WI38 (cell line): ENCODE results near the gene SOHLH2.

Experiments used
- H3K4me3 ChIP-seq: 2 replicates; pipeline ENCODE4 v1.5.1; 2011; ENCODE audit warnings: low read depth, mild to moderate bottlenecking, control low read depth, low read length
- TF ChIP-seq, protein P1 (sequence below): IDR thresholded peaks from 2 replicates; pipeline ENCODE4 v1.5.1; 2012; ENCODE audit warnings: low read depth, mild to moderate bottlenecking, control low read depth, low read length

The SOHLH2 gene

DNA sequence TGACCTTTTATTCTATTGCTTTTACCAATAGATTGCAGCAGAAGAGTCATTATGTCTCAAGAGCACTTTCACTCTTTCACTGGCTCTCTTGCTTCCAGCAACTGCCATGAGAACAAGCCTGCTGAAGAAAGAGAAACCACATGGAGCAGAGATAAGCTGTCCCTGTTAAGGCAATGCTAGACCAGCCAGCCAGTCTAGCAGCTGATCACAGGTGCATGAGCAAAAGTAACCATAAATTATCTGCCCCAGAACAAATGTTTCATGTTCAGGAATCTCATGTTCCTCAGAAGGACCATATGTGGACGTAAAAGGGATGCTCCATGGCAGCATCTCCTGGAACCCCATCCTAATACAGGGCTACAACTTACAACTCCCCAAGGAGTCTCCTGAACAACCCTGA is 62.8 kb downstream of the SOHLH2 start:
- TF ChIP-seq, protein P1, sequence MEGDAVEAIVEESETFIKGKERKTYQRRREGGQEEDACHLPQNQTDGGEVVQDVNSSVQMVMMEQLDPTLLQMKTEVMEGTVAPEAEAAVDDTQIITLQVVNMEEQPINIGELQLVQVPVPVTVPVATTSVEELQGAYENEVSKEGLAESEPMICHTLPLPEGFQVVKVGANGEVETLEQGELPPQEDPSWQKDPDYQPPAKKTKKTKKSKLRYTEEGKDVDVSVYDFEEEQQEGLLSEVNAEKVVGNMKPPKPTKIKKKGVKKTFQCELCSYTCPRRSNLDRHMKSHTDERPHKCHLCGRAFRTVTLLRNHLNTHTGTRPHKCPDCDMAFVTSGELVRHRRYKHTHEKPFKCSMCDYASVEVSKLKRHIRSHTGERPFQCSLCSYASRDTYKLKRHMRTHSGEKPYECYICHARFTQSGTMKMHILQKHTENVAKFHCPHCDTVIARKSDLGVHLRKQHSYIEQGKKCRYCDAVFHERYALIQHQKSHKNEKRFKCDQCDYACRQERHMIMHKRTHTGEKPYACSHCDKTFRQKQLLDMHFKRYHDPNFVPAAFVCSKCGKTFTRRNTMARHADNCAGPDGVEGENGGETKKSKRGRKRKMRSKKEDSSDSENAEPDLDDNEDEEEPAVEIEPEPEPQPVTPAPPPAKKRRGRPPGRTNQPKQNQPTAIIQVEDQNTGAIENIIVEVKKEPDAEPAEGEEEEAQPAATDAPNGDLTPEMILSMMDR = no peak
- no peak overlapping the region for H3K4me3 ChIP-seq

DNA sequence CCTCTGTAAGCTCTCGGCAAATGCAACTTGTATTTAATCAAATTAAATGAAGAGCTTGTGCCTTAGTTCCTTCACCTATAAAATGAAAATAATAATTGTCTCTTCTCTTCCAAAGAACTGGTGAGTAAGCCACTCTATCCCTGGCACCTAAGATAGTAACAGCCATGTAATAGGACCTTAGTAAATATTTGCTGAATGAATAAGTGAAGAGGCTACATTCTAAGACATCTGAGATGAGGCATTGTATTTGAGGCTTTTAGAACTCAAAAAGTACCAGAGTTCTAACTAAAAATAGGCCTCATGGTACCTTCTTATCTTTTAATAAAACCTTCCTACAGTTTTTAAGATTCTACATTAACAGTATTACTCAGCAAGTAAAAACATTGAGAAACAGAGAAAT is 65.9 kb downstream of the SOHLH2 start:
- no peak overlapping the region for H3K4me3 ChIP-seq
- TF ChIP-seq, protein P1 = no peak

DNA sequence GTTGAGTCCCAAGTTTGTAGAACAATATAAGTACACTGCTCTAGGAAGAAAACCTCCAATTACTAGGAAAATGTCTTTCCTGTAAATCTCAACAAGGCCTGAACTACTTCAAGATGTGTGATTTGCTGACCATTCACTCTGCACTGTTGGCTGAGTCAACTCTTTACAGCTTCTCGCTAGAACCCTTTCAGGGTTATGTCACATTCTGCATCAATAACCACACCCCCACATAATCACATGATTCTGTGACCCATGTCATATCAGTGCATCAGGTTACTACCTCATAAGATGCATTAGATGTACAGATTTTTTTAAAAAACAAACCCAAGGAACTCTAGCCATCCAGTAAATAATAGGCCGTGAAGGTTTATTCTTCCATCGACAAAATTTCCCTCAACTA is 67.0 kb downstream of the SOHLH2 start:
- no peak overlapping the region for H3K4me3 ChIP-seq
- TF ChIP-seq, protein P1 = no peak

DNA sequence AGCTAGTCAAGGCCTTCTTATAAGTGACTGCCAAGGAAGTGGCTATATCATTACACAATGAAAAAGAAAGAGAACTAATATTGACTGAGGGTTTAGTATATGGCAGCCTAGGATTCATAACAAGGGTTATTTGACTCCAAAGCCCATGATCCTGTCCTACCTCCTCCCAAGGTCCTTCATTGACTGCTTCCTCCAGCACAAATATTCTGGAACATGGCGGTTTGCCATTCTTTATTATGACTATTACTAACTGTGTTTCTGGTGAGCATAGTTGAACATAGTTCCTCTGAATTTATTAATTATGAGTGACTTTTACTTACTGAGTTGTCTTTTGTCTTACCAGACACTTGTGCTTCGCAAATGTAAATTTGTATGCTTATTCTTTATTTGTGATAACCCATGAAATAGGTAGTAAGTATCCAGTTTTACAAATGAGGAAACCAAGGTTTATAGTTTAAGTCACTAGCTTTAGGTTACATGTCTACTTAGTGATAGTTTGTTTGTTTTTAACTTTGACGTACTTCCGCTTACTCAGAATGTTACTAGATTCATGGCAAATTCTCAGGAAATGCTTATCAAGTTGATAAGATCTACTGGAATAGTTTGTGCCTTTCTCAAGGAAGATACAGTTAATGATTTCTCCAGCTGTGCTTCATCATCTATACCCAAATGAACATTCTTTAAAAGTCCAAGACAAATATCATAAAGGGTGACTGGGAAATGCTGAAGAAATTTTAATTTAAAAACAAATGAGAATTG is 67.7 kb downstream of the SOHLH2 start:
- TF ChIP-seq, protein P1 = no peak
- no peak overlapping the region for H3K4me3 ChIP-seq

DNA sequence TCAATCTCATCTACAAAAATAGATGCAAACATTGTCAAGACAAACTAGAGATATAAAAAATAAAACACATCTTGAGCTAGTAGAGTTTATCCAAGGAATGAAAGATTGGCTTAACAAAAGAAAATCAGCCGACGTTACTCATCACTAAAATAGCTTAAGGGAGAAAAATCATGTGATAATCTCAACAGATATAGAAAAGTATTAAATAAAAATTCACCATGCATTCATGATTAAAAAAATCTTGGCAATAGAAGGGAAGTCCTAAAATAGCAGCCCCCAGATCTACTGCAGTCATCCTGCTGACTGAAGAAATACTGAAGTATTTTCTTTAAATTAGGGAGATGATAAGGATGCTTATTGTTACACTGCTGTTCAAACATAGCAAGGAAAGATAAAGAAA is 70.6 kb downstream of the SOHLH2 start:
- TF ChIP-seq, protein P1 = no peak
- H3K4me3 ChIP-seq = no peak overlapping the region

DNA sequence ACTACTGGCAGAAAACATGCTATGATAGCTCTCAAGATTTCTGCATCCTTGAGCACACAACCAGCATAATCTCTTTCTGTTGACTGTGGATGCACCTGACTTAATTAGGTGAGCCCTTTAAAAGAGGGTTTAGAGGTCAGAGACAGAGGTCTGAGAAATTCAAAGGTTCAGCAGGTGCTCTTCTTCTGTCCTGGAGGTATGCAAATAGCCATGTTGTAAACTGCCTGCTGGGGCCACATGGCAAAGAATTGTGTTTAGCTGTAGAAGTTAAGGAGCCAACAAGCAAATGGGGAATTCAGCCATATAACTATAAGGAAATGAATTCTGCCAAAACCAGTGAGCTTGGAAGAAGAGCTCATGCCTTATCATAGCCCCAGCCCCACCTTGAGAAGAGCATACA is 71.6 kb downstream of the SOHLH2 start:
- H3K4me3 ChIP-seq = no peak overlapping the region
- TF ChIP-seq, protein P1 = no peak

DNA sequence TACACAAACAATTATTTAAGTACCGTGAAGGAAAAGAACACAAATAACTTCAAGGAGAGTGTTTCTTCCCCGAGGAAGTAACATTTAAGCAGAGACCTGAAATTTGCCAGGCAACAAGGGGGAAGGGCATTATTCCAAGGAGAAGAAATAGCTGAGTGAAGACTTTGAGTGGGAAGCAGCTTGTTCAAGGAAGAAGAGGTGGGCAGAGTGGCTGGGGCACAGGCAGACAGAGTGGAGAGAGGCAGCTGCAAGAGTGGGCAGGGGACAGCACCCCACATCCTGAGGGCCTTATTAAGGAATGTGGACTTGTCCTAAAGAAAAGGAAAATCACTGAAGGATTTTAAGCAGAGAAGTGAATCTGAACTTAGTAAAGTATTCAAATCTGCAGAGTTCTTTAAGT is 78.5 kb downstream of the SOHLH2 start:
- no peak overlapping the region for H3K4me3 ChIP-seq
- TF ChIP-seq, protein P1 = no peak
